ENCODE data around the gene PSMG1. TPM values are rescaled to one million over a fixed set of nuclear protein-coding genes. Genes with fewer than 3 reads are reported as not detected.

PSMG1 gene
- total and polyA plus RNA-seq, 2 experiments from 2014 or later: 43.3 to 81.4 TPM

DNA sequence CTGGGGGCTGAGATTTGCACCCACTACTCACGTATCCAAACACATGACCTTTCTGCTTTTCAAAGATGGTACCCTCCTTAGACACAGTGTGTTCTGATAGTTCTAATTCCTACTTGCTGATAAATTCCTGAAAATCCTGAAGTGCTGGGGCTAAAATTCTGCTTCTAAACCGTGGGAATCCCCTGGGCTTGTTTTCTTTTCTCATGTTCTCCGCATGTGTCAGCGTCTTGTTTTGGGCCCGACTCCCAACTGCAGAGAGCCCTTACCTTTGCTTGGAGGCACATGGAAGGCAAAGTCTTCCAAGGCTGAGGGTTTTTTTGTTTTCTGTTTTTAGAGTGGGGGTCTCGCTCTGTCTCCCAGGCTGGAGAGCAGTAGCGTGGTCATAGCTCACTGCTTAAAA lies 27.2 kb downstream of the PSMG1 start:
- H3K4me3 ChIP-seq: no peak overlapping the region
- no peaks in the 10 kb centered on the region for H3K9me3 ChIP-seq (ENCODE audit: low read depth)
- no peaks in the 10 kb centered on the region for H3K9me2 ChIP-seq (replicated peaks; ENCODE audit: insufficient read depth)
- H3K27me3 ChIP-seq: no peaks in the 10 kb centered on the region
- TF ChIP-seq, protein P1, sequence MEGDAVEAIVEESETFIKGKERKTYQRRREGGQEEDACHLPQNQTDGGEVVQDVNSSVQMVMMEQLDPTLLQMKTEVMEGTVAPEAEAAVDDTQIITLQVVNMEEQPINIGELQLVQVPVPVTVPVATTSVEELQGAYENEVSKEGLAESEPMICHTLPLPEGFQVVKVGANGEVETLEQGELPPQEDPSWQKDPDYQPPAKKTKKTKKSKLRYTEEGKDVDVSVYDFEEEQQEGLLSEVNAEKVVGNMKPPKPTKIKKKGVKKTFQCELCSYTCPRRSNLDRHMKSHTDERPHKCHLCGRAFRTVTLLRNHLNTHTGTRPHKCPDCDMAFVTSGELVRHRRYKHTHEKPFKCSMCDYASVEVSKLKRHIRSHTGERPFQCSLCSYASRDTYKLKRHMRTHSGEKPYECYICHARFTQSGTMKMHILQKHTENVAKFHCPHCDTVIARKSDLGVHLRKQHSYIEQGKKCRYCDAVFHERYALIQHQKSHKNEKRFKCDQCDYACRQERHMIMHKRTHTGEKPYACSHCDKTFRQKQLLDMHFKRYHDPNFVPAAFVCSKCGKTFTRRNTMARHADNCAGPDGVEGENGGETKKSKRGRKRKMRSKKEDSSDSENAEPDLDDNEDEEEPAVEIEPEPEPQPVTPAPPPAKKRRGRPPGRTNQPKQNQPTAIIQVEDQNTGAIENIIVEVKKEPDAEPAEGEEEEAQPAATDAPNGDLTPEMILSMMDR (IDR thresholded peaks at IDR 0.05; ENCODE audit: poor library complexity): no peak
- no peak for TF ChIP-seq EZH2phosphoT487 (IDR thresholded peaks at IDR 0.05; ENCODE audit: low read depth, severe bottlenecking, unreplicated experiment)
- TF ChIP-seq EZH2 (IDR thresholded peaks at IDR 0.05; ENCODE audit: borderline replicate concordance): no peak
- no peaks in the 10 kb centered on the region for H4K20me1 ChIP-seq (ENCODE audit: insufficient read depth, poor library complexity, severe bottlenecking)
- DNase-seq (ENCODE audit: low spot score): no peak
- no peaks in the 10 kb centered on the region for H3K79me2 ChIP-seq
- H3K4me1 ChIP-seq (ENCODE audit: insufficient read depth): no peaks in the 10 kb centered on the region
- H3K36me3 ChIP-seq (replicated peaks; ENCODE audit: insufficient read depth, low read depth): no peaks in the 10 kb centered on the region
- H3K4me2 ChIP-seq: no peak overlapping the region
- 93% methylated on average over 7 of the region's 7 CpGs for WGBS (ENCODE audit: low lambda C conversion rate, missing lambda C conversion rate)
- H3K27ac ChIP-seq: no peak overlapping the region
- no peak overlapping the region for H2AFZ ChIP-seq

GRCh38 chr21:39155578-39155977 lies 27.7 kb downstream of the PSMG1 start:
- TF ChIP-seq, protein P1 (IDR thresholded peaks at IDR 0.05; ENCODE audit: poor library complexity): no peak
- TF ChIP-seq EZH2phosphoT487 (IDR thresholded peaks at IDR 0.05; ENCODE audit: low read depth, severe bottlenecking, unreplicated experiment): no peak

GRCh38 chr21:39153842-39154241 lies 29.4 kb downstream of the PSMG1 start:
- H3K4me3 ChIP-seq: no peak overlapping the region
- no peaks in the 10 kb centered on the region for H3K9me2 ChIP-seq (replicated peaks; ENCODE audit: insufficient read depth)
- no peaks in the 10 kb centered on the region for H4K20me1 ChIP-seq (ENCODE audit: insufficient read depth, poor library complexity, severe bottlenecking)
- H3K36me3 ChIP-seq (replicated peaks; ENCODE audit: insufficient read depth, low read depth): no peaks in the 10 kb centered on the region
- no peak overlapping the region for H3K27ac ChIP-seq
- H3K27me3 ChIP-seq: no peaks in the 10 kb centered on the region
- H2AFZ ChIP-seq: no peak overlapping the region
- no peaks in the 10 kb centered on the region for H3K9me3 ChIP-seq (ENCODE audit: low read depth)
- no peaks in the 10 kb centered on the region for H3K79me2 ChIP-seq
- 74% methylated on average over 2 of the region's 2 CpGs for WGBS (ENCODE audit: low lambda C conversion rate, missing lambda C conversion rate)
- TF ChIP-seq EZH2 (IDR thresholded peaks at IDR 0.05; ENCODE audit: borderline replicate concordance) (no peak), EZH2phosphoT487 (IDR thresholded peaks at IDR 0.05; ENCODE audit: low read depth, severe bottlenecking, unreplicated experiment) (no peak)
- TF ChIP-seq, protein P1 (IDR thresholded peaks at IDR 0.05; ENCODE audit: poor library complexity): no peak
- H3K4me1 ChIP-seq (ENCODE audit: insufficient read depth): no peaks in the 10 kb centered on the region
- DNase-seq (ENCODE audit: low spot score): no peak
- no peak overlapping the region for H3K4me2 ChIP-seq

More at GRCh38 chr21:39155578-39155977, 27.7 kb downstream of the PSMG1 start:
- no peak overlapping the region for H3K4me2 ChIP-seq
- H4K20me1 ChIP-seq (ENCODE audit: insufficient read depth, poor library complexity, severe bottlenecking): no peaks in the 10 kb centered on the region
- no peaks in the 10 kb centered on the region for H3K4me1 ChIP-seq (ENCODE audit: insufficient read depth)
- 90% methylated on average over 2 of the region's 2 CpGs for WGBS (ENCODE audit: low lambda C conversion rate, missing lambda C conversion rate)
- no peak overlapping the region for H3K4me3 ChIP-seq
- DNase-seq (ENCODE audit: low spot score): no peak
- H3K27me3 ChIP-seq: no peaks in the 10 kb centered on the region
- no peaks in the 10 kb centered on the region for H3K36me3 ChIP-seq (replicated peaks; ENCODE audit: insufficient read depth, low read depth)
- H3K9me3 ChIP-seq (ENCODE audit: low read depth): no peaks in the 10 kb centered on the region
- no peaks in the 10 kb centered on the region for H3K79me2 ChIP-seq
- no peaks in the 10 kb centered on the region for H3K9me2 ChIP-seq (replicated peaks; ENCODE audit: insufficient read depth)
- H3K27ac ChIP-seq: no peak overlapping the region
- no peak overlapping the region for H2AFZ ChIP-seq

DNA sequence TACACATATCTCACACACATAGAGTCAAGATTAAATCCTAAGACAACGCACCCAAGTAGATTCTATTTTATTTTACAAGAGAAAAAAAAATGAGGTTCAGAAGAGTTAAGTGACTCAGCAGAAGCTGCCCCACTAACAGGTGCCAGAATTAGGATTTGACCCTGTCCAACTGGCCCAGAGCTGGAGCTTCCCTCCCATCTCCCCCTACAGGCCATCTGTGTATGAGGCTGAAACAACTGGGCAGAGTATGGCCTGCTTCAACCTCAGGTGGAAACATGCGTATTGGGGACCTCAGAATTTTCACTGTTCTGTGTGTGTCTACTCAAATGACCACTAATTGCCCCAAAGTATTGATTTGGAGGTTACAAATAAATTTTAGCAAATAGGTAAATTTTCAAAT lies 29.9 kb downstream of the PSMG1 start:
- DNase-seq (ENCODE audit: low spot score): no peak
- Histone ChIP-seq H3K4me3 (no peak overlapping the region), H3K4me2 (no peak overlapping the region), H3K79me2 (no peaks in the 10 kb centered on the region), H3K27ac (no peak overlapping the region), H3K9me2 (replicated peaks; ENCODE audit: insufficient read depth) (no peaks in the 10 kb centered on the region), H3K4me1 (ENCODE audit: insufficient read depth) (no peaks in the 10 kb centered on the region), H3K36me3 (replicated peaks; ENCODE audit: insufficient read depth, low read depth) (no peaks in the 10 kb centered on the region), H4K20me1 (ENCODE audit: insufficient read depth, poor library complexity, severe bottlenecking) (no peaks in the 10 kb centered on the region), H3K9me3 (ENCODE audit: low read depth) (no peaks in the 10 kb centered on the region), H2AFZ (no peak overlapping the region), H3K27me3 (no peaks in the 10 kb centered on the region)
- TF ChIP-seq, protein P1 (IDR thresholded peaks at IDR 0.05; ENCODE audit: poor library complexity): peak; percentile 21
- no peak for TF ChIP-seq EZH2 (IDR thresholded peaks at IDR 0.05; ENCODE audit: borderline replicate concordance)
- 96% methylated on average over 2 of the region's 2 CpGs for WGBS (ENCODE audit: low lambda C conversion rate, missing lambda C conversion rate)

Measured in hepatocyte (in vitro differentiated cells).